Keratinocyte (primary cell): Measurements from ENCODE around the gene MSL3B.

Source experiments
- DNase-seq: peaks from one replicate; pipeline ENCODE4 v3.0.0-alpha.2; 2011; ENCODE audit warnings: low read depth, missing footprints, low spot score
- FAIRE-seq: peaks from 2 replicates; lab custom pipeline; 2011; peaks lifted over from hg19 to GRCh38; lab: Jason Lieb, UNC
- H2AFZ ChIP-seq: 2 replicates; pipeline ENCODE4 v1.6.0; 2012; ENCODE audit warnings: low read length, control low read depth, inconsistent platforms; ENCODE audit not compliant: control insufficient read depth
- H3K27ac ChIP-seq: 2 replicates; pipeline ENCODE4 v1.5.1; 2011; ENCODE audit warnings: low read length; ENCODE audit not compliant: control insufficient read depth, insufficient read depth
- H3K27me3 ChIP-seq: 3 replicates; pipeline ENCODE4 v1.6.0; 2011; ENCODE audit warnings: low read length; ENCODE audit not compliant: control insufficient read depth, insufficient read depth; ENCODE audit errors: extremely low read depth
- H3K36me3 ChIP-seq, 2 experiments: 2 replicates in 1 of 2; 3 replicates in 1 of 2; pipeline ENCODE4 v1.5.1; 2011; ENCODE audit warnings: low read length in 2 of 2, mild to moderate bottlenecking in 1 of 2; ENCODE audit not compliant: control insufficient read depth in 2 of 2, insufficient read depth in 2 of 2; ENCODE audit errors: extremely low read depth in 1 of 2
- H3K4me1 ChIP-seq: 3 replicates; pipeline ENCODE4 v1.5.1; 2011; ENCODE audit warnings: low read length; ENCODE audit not compliant: control insufficient read depth, insufficient read depth; ENCODE audit errors: extremely low read depth
- H3K4me2 ChIP-seq: 3 replicates; pipeline ENCODE4 v1.6.0; 2011; ENCODE audit warnings: low read depth, low read length; ENCODE audit not compliant: control insufficient read depth, insufficient read depth; ENCODE audit errors: extremely low read depth
- H3K4me3 ChIP-seq, 3 experiments: fragments of 200-600 bp in 1 of 3; sonication (generic) in 1 of 3; 2 replicates in 2 of 3; 3 replicates in 1 of 3; pipeline ENCODE4 v1.5.1; 2011 to 2016; ENCODE audit warnings: low read length in 3 of 3, mild to moderate bottlenecking in 3 of 3, control low read depth in 2 of 3, inconsistent platforms in 1 of 3, low read depth in 1 of 3, mixed read lengths in 1 of 3, mixed run types in 1 of 3, moderate library complexity in 1 of 3; ENCODE audit not compliant: control insufficient read depth in 2 of 3, insufficient read depth in 2 of 3; ENCODE audit errors: extremely low read depth in 1 of 3
- H3K79me2 ChIP-seq: 2 replicates; pipeline ENCODE4 v1.6.0; 2012; ENCODE audit warnings: low read length; ENCODE audit not compliant: control insufficient read depth, insufficient read depth
- H3K9ac ChIP-seq: 3 replicates; pipeline ENCODE4 v1.6.0; 2011; ENCODE audit warnings: low read length; ENCODE audit not compliant: control insufficient read depth, insufficient read depth; ENCODE audit errors: extremely low read depth
- H3K9me1 ChIP-seq: 3 replicates; pipeline ENCODE4 v1.6.0; 2011; ENCODE audit warnings: low read length; ENCODE audit not compliant: control insufficient read depth, insufficient read depth; ENCODE audit errors: extremely low read depth
- H3K9me3 ChIP-seq: 2 replicates; pipeline ENCODE4 v1.5.1; 2012; ENCODE audit warnings: low read depth, low read length; ENCODE audit not compliant: control insufficient read depth
- H4K20me1 ChIP-seq: 3 replicates; pipeline ENCODE4 v1.6.0; 2011; ENCODE audit warnings: low read length; ENCODE audit not compliant: control insufficient read depth, insufficient read depth; ENCODE audit errors: extremely low read depth
- CTCF ChIP-seq, 3 experiments: IDR thresholded peaks in 1 of 3; conservative IDR thresholded peaks in 1 of 3; optimal IDR thresholded peaks in 1 of 3; 2 replicates in 2 of 3; 3 replicates in 1 of 3; pipeline versions ENCODE3 to v1.5.1; 2011; ENCODE audit warnings: low read length in 3 of 3, mild to moderate bottlenecking in 3 of 3, moderate library complexity in 2 of 3, control low read depth in 1 of 3, inconsistent platforms in 1 of 3; ENCODE audit not compliant: insufficient read depth in 2 of 3; ENCODE audit errors: extremely low read depth in 1 of 3
- EZH2 ChIP-seq: IDR thresholded peaks from one replicate; pipeline ENCODE4 v1.6.1; 2012; ENCODE audit warnings: inconsistent platforms, mild to moderate bottlenecking, low read length, moderate library complexity
- dilution Hi-C: fragments of 300-500 bp; cut with MboI; formaldehyde crosslinking; loops from one replicate; pipeline ENCODE4 v1.7.0; 2020; ENCODE audit warnings: low sequenced_read_pairs; ENCODE audit not compliant: extremely low pct_ligation_motif_present

The MSL3B gene

DNA sequence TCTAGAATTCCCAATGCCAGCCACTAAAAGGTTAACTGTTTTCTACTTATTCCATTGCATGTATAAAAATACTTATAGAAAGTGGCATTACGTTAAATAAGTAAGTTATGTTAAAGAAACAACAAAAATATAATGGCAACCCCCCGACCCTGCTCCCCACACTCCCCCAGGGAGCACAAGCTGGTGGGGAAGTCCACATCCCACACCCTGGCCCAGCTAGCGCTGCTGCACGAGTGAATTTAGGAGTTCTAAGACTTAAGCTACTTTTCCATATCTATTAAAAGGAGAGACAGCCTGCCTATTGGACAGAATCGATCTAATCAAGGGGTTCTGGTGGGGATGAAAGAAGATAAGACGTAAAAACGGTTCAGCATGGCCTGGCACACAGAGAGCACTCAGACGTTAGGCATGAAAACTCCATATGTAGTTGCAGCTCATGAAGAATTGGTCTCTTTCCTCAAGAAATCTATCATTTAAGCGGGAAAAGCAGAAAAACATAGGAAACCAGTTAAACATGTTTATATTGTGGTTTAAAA lies 30.4 kb downstream of the MSL3B start:
- H3K36me3 ChIP-seq: peaks cover 0 to 51% of the 10 kb centered on the region in 2 experiments
- no peaks in the 10 kb centered on the region for H3K9me3 ChIP-seq
- H3K9ac ChIP-seq: no peak overlapping the region
- H3K79me2 ChIP-seq: peaks cover 52% of the 10 kb centered on the region
- no peaks in the 10 kb centered on the region for H3K27me3 ChIP-seq
- H3K4me2 ChIP-seq: no peak overlapping the region
- no peak overlapping the region for H3K27ac ChIP-seq
- no peaks in the 10 kb centered on the region for H3K4me1 ChIP-seq
- FAIRE-seq (no peak), DNase-seq (no peak)
- dilution Hi-C loops: no loop called here
- no peak for TF ChIP-seq EZH2
- no peak for TF ChIP-seq CTCF (optimal IDR thresholded peaks at IDR 0.05 in 1 of 3, IDR thresholded peaks at IDR 0.05 in 1 of 3, conservative IDR thresholded peaks at IDR 0.05 in 1 of 3; ENCODE audit: extremely low read depth in 1 of 3, insufficient read depth in 2 of 3, low read length in 3 of 3)
- no peaks in the 10 kb centered on the region for H3K9me1 ChIP-seq
- H4K20me1 ChIP-seq: peaks cover 6% of the 10 kb centered on the region
- no peak overlapping the region for H3K4me3 ChIP-seq
- no peak overlapping the region for H2AFZ ChIP-seq

GRCh38 chr2:233836359-233836758 lies 31.8 kb downstream of the MSL3B start:
- FAIRE-seq (no peak), DNase-seq (no peak)
- Histone ChIP-seq H3K9me3 (no peaks in the 10 kb centered on the region), H3K9ac (no peak overlapping the region), H3K4me1 (no peaks in the 10 kb centered on the region), H3K27ac (no peak overlapping the region), H3K4me3 (no peak overlapping the region), H3K36me3 (peaks cover 0 to 44% of the 10 kb centered on the region in 2 experiments), H3K79me2 (peaks cover 42% of the 10 kb centered on the region), H3K9me1 (no peaks in the 10 kb centered on the region), H3K27me3 (no peaks in the 10 kb centered on the region), H2AFZ (no peak overlapping the region), H3K4me2 (no peak overlapping the region), H4K20me1 (peaks cover 6% of the 10 kb centered on the region)
- no peak for TF ChIP-seq CTCF (optimal IDR thresholded peaks at IDR 0.05 in 1 of 3, IDR thresholded peaks at IDR 0.05 in 1 of 3, conservative IDR thresholded peaks at IDR 0.05 in 1 of 3; ENCODE audit: extremely low read depth in 1 of 3, insufficient read depth in 2 of 3, low read length in 3 of 3)
- TF ChIP-seq EZH2: no peak
- dilution Hi-C loops: no loop called here
